ENCODE measurements around the gene STRIT1. TPM values are rescaled to one million over a fixed set of nuclear protein-coding genes. Genes with fewer than 3 reads are reported as not detected.

Gene STRIT1
- total and polyA plus RNA-seq, 9 of the 15 experiments (the other 6 are each of a cell fraction or from before 2014, with no cell fraction given), result not detected

GRCh38 chr3:155248531-155249187 lies 44.8 kb downstream of the STRIT1 start (continued):
- no peak for TF ChIP-seq CHD7 (IDR thresholded peaks at IDR 0.05; ENCODE audit: low read depth, low read length)
- TF ChIP-seq CEBPB (tag; IDR thresholded peaks at IDR 0.05), result no peak
- no peak for TF ChIP-seq TAF1 (IDR thresholded peaks at IDR 0.05; ENCODE audit: control insufficient read depth, extremely low read depth, insufficient read depth, low read length, severe bottlenecking)
- no peak for TF ChIP-seq MLX (CRISPR knock-in tag; conservative IDR thresholded peaks at IDR 0.05)
- TF ChIP-seq POU5F1 (IDR thresholded peaks at IDR 0.05; ENCODE audit: borderline replicate concordance, low read depth, low read length, partially characterized antibody), result no peak
- peak; percentile 93 for TF ChIP-seq ZNF384 (IDR thresholded peaks at IDR 0.05; ENCODE audit: low read depth, low read length)
